Measurements from ENCODE around the gene FMO3. TPM values are rescaled to one million over a fixed set of nuclear protein-coding genes. Genes with fewer than 3 reads are reported as not detected.
A peak's percentile ranks its signal among the peaks of the same experiment; 100 is the strongest.

FMO3 gene
- total RNA-seq, 1 donor from 2014 or later: not detected

- H2AFZ ChIP-seq (ENCODE audit: low read depth, low read length): no peak overlapping the region
- no peak overlapping the region for H3K9ac ChIP-seq (ENCODE audit: low read length)
- no peaks in the 10 kb centered on the region for H3K79me2 ChIP-seq (ENCODE audit: insufficient read depth, low read length)
- no peak overlapping the region for H3K4me3 Mint-ChIP-seq (ENCODE audit: unreplicated experiment)
- no peaks in the 10 kb centered on the region for H4K20me1 ChIP-seq (ENCODE audit: insufficient read depth, low read length)
- peaks cover 8% of the 10 kb centered on the region for H3K4me1 Mint-ChIP-seq (ENCODE audit: low read depth, unreplicated experiment)
- no peaks in the 10 kb centered on the region for H3K36me3 Mint-ChIP-seq (ENCODE audit: low read depth, unreplicated experiment)
- H3K27ac Mint-ChIP-seq (ENCODE audit: unreplicated experiment): no peak overlapping the region
- H3K9me3 Mint-ChIP-seq (ENCODE audit: unreplicated experiment): no peaks in the 10 kb centered on the region
- H3K4me2 ChIP-seq (ENCODE audit: low read length): no peak overlapping the region
- DNase-seq (ENCODE audit: low read depth) (no peak), FAIRE-seq (no peak)
- TF ChIP-seq CTCF (IDR thresholded peaks at IDR 0.05; ENCODE audit: insufficient read depth, low read depth, low read length) (no peak), EZH2 (IDR thresholded peaks at IDR 0.05; ENCODE audit: insufficient read depth, low read length) (no peak)
- no peaks in the 10 kb centered on the region for H3K27me3 Mint-ChIP-seq (ENCODE audit: low read depth, unreplicated experiment)
- H3K4me1 ChIP-seq (ENCODE audit: insufficient read depth, low read length): no peaks in the 10 kb centered on the region
- H3K36me3 ChIP-seq (ENCODE audit: insufficient read depth, low read length): no peaks in the 10 kb centered on the region
- no peak overlapping the region for H3K27ac ChIP-seq (ENCODE audit: low read depth, low read length)
- no peaks in the 10 kb centered on the region for H3K27me3 ChIP-seq (ENCODE audit: insufficient read depth, low read length)
- H3K9me3 ChIP-seq (ENCODE audit: insufficient read depth, low read depth, low read length): no peaks in the 10 kb centered on the region
- no peak overlapping the region for H3K4me3 ChIP-seq (ENCODE audit: insufficient read depth, low read depth, low read length)
Observed at GRCh38 chr1:171159148-171159547, 68.4 kb downstream of the FMO3 start.

- Mint-ChIP-seq H3K9me3 (ENCODE audit: unreplicated experiment) (no peaks in the 10 kb centered on the region), H3K27me3 (ENCODE audit: low read depth, unreplicated experiment) (no peaks in the 10 kb centered on the region), H3K36me3 (ENCODE audit: low read depth, unreplicated experiment) (no peaks in the 10 kb centered on the region), H3K4me1 (ENCODE audit: low read depth, unreplicated experiment) (peaks cover 8% of the 10 kb centered on the region), H3K27ac (ENCODE audit: unreplicated experiment) (peak overlapping the region; percentile 53), H3K4me3 (ENCODE audit: unreplicated experiment) (no peak overlapping the region)
- no peak for DNase-seq (ENCODE audit: low read depth)
- Histone ChIP-seq H3K36me3 (ENCODE audit: insufficient read depth, low read length) (no peaks in the 10 kb centered on the region), H4K20me1 (ENCODE audit: insufficient read depth, low read length) (no peaks in the 10 kb centered on the region), H3K4me1 (ENCODE audit: insufficient read depth, low read length) (no peaks in the 10 kb centered on the region), H3K4me3 (ENCODE audit: insufficient read depth, low read depth, low read length) (no peak overlapping the region), H3K4me2 (ENCODE audit: low read length) (no peak overlapping the region), H3K27me3 (ENCODE audit: insufficient read depth, low read length) (no peaks in the 10 kb centered on the region), H3K79me2 (ENCODE audit: insufficient read depth, low read length) (no peaks in the 10 kb centered on the region), H3K27ac (ENCODE audit: low read depth, low read length) (no peak overlapping the region), H3K9ac (ENCODE audit: low read length) (no peak overlapping the region), H3K9me3 (ENCODE audit: insufficient read depth, low read depth, low read length) (no peaks in the 10 kb centered on the region), H2AFZ (ENCODE audit: low read depth, low read length) (no peak overlapping the region)
- FAIRE-seq: no peak
- no peak for TF ChIP-seq EZH2 (IDR thresholded peaks at IDR 0.05; ENCODE audit: insufficient read depth, low read length)
- no peak for TF ChIP-seq CTCF (IDR thresholded peaks at IDR 0.05; ENCODE audit: insufficient read depth, low read depth, low read length)
Observed at GRCh38 chr1:171160211-171160610, 69.5 kb downstream of the FMO3 start.

GRCh38 chr1:171160639-171161354, 70.1 kb downstream of the FMO3 start:
- FAIRE-seq (no peak), DNase-seq (ENCODE audit: low read depth) (no peak)
- Histone ChIP-seq H3K36me3 (ENCODE audit: insufficient read depth, low read length) (no peaks in the 10 kb centered on the region), H2AFZ (ENCODE audit: low read depth, low read length) (no peak overlapping the region), H3K27ac (ENCODE audit: low read depth, low read length) (no peak overlapping the region), H3K27me3 (ENCODE audit: insufficient read depth, low read length) (no peaks in the 10 kb centered on the region), H3K4me3 (ENCODE audit: insufficient read depth, low read depth, low read length) (no peak overlapping the region), H3K9me3 (ENCODE audit: insufficient read depth, low read depth, low read length) (no peaks in the 10 kb centered on the region), H3K4me2 (ENCODE audit: low read length) (no peak overlapping the region), H3K4me1 (ENCODE audit: insufficient read depth, low read length) (no peaks in the 10 kb centered on the region), H3K9ac (ENCODE audit: low read length) (no peak overlapping the region), H4K20me1 (ENCODE audit: insufficient read depth, low read length) (no peaks in the 10 kb centered on the region), H3K79me2 (ENCODE audit: insufficient read depth, low read length) (no peaks in the 10 kb centered on the region)
- Mint-ChIP-seq H3K4me3 (ENCODE audit: unreplicated experiment) (no peak overlapping the region), H3K4me1 (ENCODE audit: low read depth, unreplicated experiment) (peaks cover 8% of the 10 kb centered on the region), H3K27me3 (ENCODE audit: low read depth, unreplicated experiment) (no peaks in the 10 kb centered on the region), H3K36me3 (ENCODE audit: low read depth, unreplicated experiment) (no peaks in the 10 kb centered on the region), H3K27ac (ENCODE audit: unreplicated experiment) (peak overlapping the region; percentile 13), H3K9me3 (ENCODE audit: unreplicated experiment) (no peaks in the 10 kb centered on the region)
- TF ChIP-seq CTCF (IDR thresholded peaks at IDR 0.05; ENCODE audit: insufficient read depth, low read depth, low read length) (no peak), EZH2 (IDR thresholded peaks at IDR 0.05; ENCODE audit: insufficient read depth, low read length) (no peak)
